Uterus (tissue), 2 donors: Measurements from ENCODE around the gene IQCF6.

Experiments used
- POLR2A ChIP-seq, 2 donors: fragments of 450-650 bp; IDR thresholded peaks; one replicate each; pipeline ENCODE4 v1.6.1; 2016; ENCODE audit warnings: antibody characterized with exemption in 2 of 2, mild to moderate bottlenecking in 1 of 2, moderate library complexity in 1 of 2
- TF ChIP-seq, protein P1 (sequence below), 4 experiments: fragments of 200-600 bp in 2 of 4; fragments of 450-650 bp in 2 of 4; sonication (generic) in 2 of 4; IDR thresholded peaks; one replicate each; pipeline ENCODE4 v1.5.1; 2016 to 2019; ENCODE audit warnings: antibody characterized with exemption in 4 of 4, mild to moderate bottlenecking in 2 of 4, moderate library complexity in 1 of 4

DNA sequence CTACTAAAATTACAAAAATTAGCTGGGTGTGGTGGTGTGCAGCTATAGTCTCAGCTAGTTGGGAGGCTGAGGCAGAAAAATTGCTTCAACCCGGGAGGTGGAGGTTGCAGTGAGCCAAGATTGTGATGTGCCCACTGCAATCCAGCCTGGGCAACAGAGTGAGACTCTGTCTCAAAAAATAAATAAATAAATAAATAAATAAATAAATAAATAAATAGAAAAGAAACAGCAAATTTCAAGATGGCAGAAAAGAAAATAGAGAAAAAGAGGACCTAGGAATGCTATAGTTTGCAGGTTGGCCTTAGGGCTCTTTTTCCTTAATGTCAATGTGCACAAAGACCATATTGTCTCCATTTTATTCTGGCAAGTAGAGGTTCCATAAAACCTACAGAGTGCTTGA is 28.2 kb downstream of the IQCF6 start:
- TF ChIP-seq, protein P1, sequence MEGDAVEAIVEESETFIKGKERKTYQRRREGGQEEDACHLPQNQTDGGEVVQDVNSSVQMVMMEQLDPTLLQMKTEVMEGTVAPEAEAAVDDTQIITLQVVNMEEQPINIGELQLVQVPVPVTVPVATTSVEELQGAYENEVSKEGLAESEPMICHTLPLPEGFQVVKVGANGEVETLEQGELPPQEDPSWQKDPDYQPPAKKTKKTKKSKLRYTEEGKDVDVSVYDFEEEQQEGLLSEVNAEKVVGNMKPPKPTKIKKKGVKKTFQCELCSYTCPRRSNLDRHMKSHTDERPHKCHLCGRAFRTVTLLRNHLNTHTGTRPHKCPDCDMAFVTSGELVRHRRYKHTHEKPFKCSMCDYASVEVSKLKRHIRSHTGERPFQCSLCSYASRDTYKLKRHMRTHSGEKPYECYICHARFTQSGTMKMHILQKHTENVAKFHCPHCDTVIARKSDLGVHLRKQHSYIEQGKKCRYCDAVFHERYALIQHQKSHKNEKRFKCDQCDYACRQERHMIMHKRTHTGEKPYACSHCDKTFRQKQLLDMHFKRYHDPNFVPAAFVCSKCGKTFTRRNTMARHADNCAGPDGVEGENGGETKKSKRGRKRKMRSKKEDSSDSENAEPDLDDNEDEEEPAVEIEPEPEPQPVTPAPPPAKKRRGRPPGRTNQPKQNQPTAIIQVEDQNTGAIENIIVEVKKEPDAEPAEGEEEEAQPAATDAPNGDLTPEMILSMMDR (IDR thresholded peaks at IDR 0.05) = no peak
- TF ChIP-seq POLR2A (IDR thresholded peaks at IDR 0.05) = no peak
